HepG2 (cell line): ENCODE measurements around the gene SLC34A3. TPM values are rescaled to one million over a fixed set of nuclear protein-coding genes. Genes with fewer than 3 reads are reported as not detected.

Experiments used
- CCAR2 ChIP-seq: fragments of 200-400 bp; formaldehyde crosslinking; optimal IDR thresholded peaks from 2 replicates; pipeline ENCODE3; 2018; ENCODE audit warnings: low read depth, mild to moderate bottlenecking, low read length, moderate library complexity
- FLYWCH1 ChIP-seq: sonication (generic); formaldehyde crosslinking; IDR thresholded peaks from 2 replicates; pipeline ENCODE4 v1.8.1; 2023; ENCODE audit warnings: mild to moderate bottlenecking, missing genetic modification reagents
- FOXC1 ChIP-seq: sonication (generic); formaldehyde crosslinking; IDR thresholded peaks from 2 replicates; pipeline ENCODE4 v1.8.0; 2022; ENCODE audit warnings: mild to moderate bottlenecking, missing genetic modification reagents, borderline replicate concordance
- NBN ChIP-seq: fragments of 450-650 bp; conservative IDR thresholded peaks from 2 replicates; pipeline ENCODE4 v1.6.1; 2017
- SIX4 ChIP-seq: sonication (generic); formaldehyde crosslinking; IDR thresholded peaks from 2 replicates; pipeline ENCODE4 v1.4.0; 2020; ENCODE audit warnings: missing genetic modification reagents
- YEATS2 ChIP-seq: sonication (generic); formaldehyde crosslinking; IDR thresholded peaks from 2 replicates; pipeline ENCODE4 v1.4.0; 2020; ENCODE audit warnings: missing genetic modification reagents, borderline replicate concordance
- ZNF138 ChIP-seq: sonication (generic); formaldehyde crosslinking; IDR thresholded peaks from 2 replicates; pipeline ENCODE4 v1.5.0; 2020; ENCODE audit warnings: mild to moderate bottlenecking, low read depth, missing genetic modification reagents
- ZNF367 ChIP-seq: sonication (generic); formaldehyde crosslinking; IDR thresholded peaks from 2 replicates; pipeline ENCODE4 v1.4.0; 2020; ENCODE audit warnings: missing genetic modification reagents, borderline replicate concordance
- ZNF615 ChIP-seq: sonication (generic); formaldehyde crosslinking; IDR thresholded peaks from 2 replicates; pipeline ENCODE4 v1.5.0; 2020; ENCODE audit warnings: mild to moderate bottlenecking, missing genetic modification reagents, borderline replicate concordance
- polyA plus RNA-seq, 8 experiments: library from polyadenylated mRNA; depleted of rRNA in 3 of 8; stranded (reverse) in 7 of 8; unstranded in 1 of 8; fragments of >200 nt; fragmentation: Illumina TruSeq in 4 of 8; extraction: Trizol in 4 of 8; gene quantifications; 2 replicates each; pipeline versions ENCODE4 v1.2.1 to v1.2.3, GENCODE V29; 2011 to 2016; ENCODE audit warnings: low read depth in 4 of 8, missing spikeins in 1 of 8, mixed read lengths in 1 of 8; ENCODE audit not compliant: insufficient read depth in 1 of 8
- total RNA-seq, 5 experiments: library from RNA; depleted of rRNA; stranded (reverse); fragments of >200 nt; fragmentation: Illumina TruSeq; extraction: Trizol; gene quantifications; 2 replicates each; pipeline ENCODE4 v1.2.3, GENCODE V29; 2016; ENCODE audit warnings: low read depth in 1 of 5
- TF ChIP-seq, protein P1 (sequence below): sonication (generic); formaldehyde crosslinking; conservative IDR thresholded peaks from 2 replicates; pipeline ENCODE4 v1.8.0; 2022; ENCODE audit warnings: missing genetic modification reagents
- TF ChIP-seq, protein P2 (sequence below), 2 experiments: sonication (generic) in 1 of 2; formaldehyde crosslinking in 1 of 2; IDR thresholded peaks; 2 replicates each; pipeline versions ENCODE4 v1.6.1 to v1.9.0; 2014 to 2022; ENCODE audit warnings: antibody characterized with exemption in 1 of 2, borderline replicate concordance in 1 of 2, inconsistent platforms in 1 of 2, low read depth in 1 of 2, missing genetic modification reagents in 1 of 2
- TF ChIP-seq, protein P3 (sequence below): sonication (generic); formaldehyde crosslinking; IDR thresholded peaks from 2 replicates; pipeline ENCODE4 v1.5.0; 2020; ENCODE audit warnings: mild to moderate bottlenecking, missing genetic modification reagents, moderate library complexity
- TF ChIP-seq, protein P4 (sequence below): sonication (generic); formaldehyde crosslinking; IDR thresholded peaks from 2 replicates; pipeline ENCODE4 v1.8.0; 2022; ENCODE audit warnings: missing genetic modification reagents, mild to moderate bottlenecking, borderline replicate concordance
- TF ChIP-seq, protein P5 (sequence below): IDR thresholded peaks from 2 replicates; pipeline ENCODE4 v1.6.1; 2018; ENCODE audit warnings: missing genetic modification reagents

Gene SLC34A3
- total and polyA plus RNA-seq, 2 of the 13 experiments (the other 11 are each of a cell fraction or from before 2014, with no cell fraction given): 0.07 to 1.0 TPM

DNA sequence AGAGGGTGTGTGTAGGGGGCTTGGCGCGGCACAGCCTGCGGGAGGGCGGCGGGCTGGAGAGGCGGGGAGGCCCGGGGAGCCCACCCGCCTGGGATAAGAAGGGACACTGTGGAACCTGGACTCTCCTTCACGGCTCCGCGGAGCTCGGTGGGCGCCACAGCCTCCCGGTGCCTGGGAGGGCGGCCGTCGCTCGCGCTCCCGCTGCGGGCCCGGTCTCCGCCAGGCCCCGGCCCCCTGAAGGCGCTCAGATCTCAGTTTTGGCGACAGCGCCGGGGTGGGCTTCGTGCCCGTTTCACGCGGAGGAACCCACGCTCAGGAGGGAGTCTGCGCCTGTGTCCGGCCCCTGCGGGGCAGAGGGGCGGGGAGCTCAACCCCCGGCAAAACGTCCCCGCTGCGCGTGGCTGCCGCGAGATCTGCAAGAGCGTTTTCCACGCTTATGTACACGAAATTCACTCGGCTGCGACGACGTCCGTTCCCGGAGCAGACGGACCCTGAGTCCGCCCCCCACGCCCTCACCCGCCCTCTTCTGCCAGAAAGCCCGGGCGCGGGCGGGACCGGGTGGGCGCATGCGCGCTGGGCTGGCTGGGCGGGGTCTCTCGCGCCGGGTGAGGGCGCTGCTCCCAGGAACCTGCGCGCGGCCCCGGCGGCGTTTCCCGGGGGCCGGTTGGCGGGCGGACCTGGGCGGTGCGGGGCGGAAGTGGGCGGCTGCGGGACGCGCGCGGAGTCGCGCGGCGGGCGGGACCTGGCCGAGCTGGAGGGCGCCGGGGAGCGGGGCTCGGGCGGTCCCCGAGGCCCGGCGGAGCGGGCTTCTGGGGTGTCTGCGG, 24.1 kb downstream of the SLC34A3 start, which contains the start of gene NELFB (continued):
- TF ChIP-seq ZNF615 (CRISPR knock-in tag) (no peak), ZNF138 (CRISPR knock-in tag) (no peak), FOXC1 (CRISPR knock-in tag) (no peak; the same call in 1 of the 2 replicates), ZNF367 (CRISPR knock-in tag) (no peak; the same call in 1 of the 2 replicates), CCAR2 (no peak), YEATS2 (CRISPR knock-in tag) (no peak), NBN (no peak), SIX4 (no peak), FLYWCH1 (CRISPR knock-in tag) (no peak)
- TF ChIP-seq, protein P1, sequence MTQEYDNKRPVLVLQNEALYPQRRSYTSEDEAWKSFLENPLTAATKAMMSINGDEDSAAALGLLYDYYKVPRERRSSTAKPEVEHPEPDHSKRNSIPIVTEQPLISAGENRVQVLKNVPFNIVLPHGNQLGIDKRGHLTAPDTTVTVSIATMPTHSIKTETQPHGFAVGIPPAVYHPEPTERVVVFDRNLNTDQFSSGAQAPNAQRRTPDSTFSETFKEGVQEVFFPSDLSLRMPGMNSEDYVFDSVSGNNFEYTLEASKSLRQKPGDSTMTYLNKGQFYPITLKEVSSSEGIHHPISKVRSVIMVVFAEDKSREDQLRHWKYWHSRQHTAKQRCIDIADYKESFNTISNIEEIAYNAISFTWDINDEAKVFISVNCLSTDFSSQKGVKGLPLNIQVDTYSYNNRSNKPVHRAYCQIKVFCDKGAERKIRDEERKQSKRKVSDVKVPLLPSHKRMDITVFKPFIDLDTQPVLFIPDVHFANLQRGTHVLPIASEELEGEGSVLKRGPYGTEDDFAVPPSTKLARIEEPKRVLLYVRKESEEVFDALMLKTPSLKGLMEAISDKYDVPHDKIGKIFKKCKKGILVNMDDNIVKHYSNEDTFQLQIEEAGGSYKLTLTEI: no peak
- TF ChIP-seq, protein P2, sequence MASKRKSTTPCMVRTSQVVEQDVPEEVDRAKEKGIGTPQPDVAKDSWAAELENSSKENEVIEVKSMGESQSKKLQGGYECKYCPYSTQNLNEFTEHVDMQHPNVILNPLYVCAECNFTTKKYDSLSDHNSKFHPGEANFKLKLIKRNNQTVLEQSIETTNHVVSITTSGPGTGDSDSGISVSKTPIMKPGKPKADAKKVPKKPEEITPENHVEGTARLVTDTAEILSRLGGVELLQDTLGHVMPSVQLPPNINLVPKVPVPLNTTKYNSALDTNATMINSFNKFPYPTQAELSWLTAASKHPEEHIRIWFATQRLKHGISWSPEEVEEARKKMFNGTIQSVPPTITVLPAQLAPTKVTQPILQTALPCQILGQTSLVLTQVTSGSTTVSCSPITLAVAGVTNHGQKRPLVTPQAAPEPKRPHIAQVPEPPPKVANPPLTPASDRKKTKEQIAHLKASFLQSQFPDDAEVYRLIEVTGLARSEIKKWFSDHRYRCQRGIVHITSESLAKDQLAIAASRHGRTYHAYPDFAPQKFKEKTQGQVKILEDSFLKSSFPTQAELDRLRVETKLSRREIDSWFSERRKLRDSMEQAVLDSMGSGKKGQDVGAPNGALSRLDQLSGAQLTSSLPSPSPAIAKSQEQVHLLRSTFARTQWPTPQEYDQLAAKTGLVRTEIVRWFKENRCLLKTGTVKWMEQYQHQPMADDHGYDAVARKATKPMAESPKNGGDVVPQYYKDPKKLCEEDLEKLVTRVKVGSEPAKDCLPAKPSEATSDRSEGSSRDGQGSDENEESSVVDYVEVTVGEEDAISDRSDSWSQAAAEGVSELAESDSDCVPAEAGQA (IDR thresholded peaks at IDR 0.05; ENCODE audit: low read depth): peak; percentile 86
- TF ChIP-seq, protein P2 (CRISPR knock-in tag; IDR thresholded peaks at IDR 0.05; ENCODE audit: borderline replicate concordance): no peak
- TF ChIP-seq, protein P3, sequence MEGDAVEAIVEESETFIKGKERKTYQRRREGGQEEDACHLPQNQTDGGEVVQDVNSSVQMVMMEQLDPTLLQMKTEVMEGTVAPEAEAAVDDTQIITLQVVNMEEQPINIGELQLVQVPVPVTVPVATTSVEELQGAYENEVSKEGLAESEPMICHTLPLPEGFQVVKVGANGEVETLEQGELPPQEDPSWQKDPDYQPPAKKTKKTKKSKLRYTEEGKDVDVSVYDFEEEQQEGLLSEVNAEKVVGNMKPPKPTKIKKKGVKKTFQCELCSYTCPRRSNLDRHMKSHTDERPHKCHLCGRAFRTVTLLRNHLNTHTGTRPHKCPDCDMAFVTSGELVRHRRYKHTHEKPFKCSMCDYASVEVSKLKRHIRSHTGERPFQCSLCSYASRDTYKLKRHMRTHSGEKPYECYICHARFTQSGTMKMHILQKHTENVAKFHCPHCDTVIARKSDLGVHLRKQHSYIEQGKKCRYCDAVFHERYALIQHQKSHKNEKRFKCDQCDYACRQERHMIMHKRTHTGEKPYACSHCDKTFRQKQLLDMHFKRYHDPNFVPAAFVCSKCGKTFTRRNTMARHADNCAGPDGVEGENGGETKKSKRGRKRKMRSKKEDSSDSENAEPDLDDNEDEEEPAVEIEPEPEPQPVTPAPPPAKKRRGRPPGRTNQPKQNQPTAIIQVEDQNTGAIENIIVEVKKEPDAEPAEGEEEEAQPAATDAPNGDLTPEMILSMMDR (CRISPR knock-in tag): peak; percentile 50
- TF ChIP-seq, protein P4, sequence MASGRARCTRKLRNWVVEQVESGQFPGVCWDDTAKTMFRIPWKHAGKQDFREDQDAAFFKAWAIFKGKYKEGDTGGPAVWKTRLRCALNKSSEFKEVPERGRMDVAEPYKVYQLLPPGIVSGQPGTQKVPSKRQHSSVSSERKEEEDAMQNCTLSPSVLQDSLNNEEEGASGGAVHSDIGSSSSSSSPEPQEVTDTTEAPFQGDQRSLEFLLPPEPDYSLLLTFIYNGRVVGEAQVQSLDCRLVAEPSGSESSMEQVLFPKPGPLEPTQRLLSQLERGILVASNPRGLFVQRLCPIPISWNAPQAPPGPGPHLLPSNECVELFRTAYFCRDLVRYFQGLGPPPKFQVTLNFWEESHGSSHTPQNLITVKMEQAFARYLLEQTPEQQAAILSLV (CRISPR knock-in tag): 0 out of 2 replicates have a peak, but pooled peaks have one; percentile 38
- TF ChIP-seq, protein P5, sequence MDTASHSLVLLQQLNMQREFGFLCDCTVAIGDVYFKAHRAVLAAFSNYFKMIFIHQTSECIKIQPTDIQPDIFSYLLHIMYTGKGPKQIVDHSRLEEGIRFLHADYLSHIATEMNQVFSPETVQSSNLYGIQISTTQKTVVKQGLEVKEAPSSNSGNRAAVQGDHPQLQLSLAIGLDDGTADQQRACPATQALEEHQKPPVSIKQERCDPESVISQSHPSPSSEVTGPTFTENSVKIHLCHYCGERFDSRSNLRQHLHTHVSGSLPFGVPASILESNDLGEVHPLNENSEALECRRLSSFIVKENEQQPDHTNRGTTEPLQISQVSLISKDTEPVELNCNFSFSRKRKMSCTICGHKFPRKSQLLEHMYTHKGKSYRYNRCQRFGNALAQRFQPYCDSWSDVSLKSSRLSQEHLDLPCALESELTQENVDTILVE (CRISPR knock-in tag): peak; percentile 57; the same call in 1 of the 2 replicates
